Measurements from ENCODE around the gene LCN6.
"Not testable (repeated sequence)": the region's sequence is repeated elsewhere in the genome, so short reads cannot be mapped to it uniquely, and the experiment has no call there.

The LCN6 gene

DNA sequence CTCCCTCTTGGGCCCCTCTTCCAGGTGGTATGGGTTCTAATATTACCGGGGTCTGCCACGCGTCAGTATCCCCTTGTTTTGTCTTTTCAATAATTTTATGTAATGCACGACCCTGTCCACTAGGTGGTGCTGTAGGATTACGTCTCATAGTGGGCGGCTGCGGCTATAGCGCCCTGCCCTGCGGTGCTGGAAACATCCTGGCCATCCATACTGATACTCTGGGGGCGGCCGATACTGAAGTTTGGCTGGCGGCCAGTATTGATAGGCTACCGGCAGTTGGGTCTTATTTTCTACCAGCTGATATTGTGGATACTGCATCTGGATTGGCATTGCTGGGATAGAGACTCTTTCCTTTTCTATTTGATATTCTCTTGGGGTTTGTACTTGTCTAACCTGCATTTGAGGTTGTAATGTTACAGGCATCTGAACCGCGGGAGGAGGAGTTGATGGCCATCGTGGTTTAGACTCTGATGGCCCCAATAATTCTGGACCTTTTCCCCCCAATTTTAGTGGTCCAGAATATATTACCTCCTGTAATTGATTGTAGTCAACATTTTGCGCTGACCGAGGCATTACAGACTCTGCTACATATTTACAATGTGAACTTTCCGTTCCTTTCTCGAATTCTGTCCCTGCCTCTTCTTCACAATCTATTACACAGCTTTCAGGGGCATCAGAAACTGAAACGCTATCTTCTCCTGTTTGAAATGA is 39.5 kb upstream of the LCN6 start:
- Mint-ChIP-seq H3K4me3 (no peak overlapping the region), H3K36me3 (no peaks in the 10 kb centered on the region), H3K27me3 (no peaks in the 10 kb centered on the region), H3K4me1 (peaks cover 17% of the 10 kb centered on the region), H3K9me3 (no peaks in the 10 kb centered on the region), H3K27ac (no peak overlapping the region)
- DNase-seq (ENCODE audit: low spot score in 2 of 2) (peak; percentile 70 to 82), ATAC-seq (ENCODE audit: low read depth) (no peak)

DNA sequence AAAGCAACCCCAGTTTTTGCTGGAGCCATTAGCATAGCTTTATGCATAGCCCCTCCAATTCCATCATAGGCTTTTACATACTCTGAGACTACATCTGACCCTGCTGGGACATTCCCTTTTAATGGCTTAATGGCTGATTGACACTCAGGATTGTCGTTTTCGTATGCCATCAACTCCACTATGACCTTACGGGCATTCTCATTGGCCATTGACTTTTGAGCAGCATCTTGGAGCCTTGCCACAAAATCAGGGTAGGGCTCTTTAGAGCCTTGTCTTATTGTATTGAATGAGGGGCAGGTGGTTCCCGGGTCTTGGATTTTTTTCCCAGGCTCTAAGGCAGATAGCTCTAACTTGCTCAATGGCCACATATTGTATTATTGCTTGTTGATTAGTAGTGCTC is 38.7 kb upstream of the LCN6 start:
- peaks cover 17% of the 10 kb centered on the region for H3K4me1 Mint-ChIP-seq
- not testable (repeated sequence) for H3K4me3 Mint-ChIP-seq; H3K36me3 Mint-ChIP-seq; H3K9me3 Mint-ChIP-seq; H3K27me3 Mint-ChIP-seq; H3K27ac Mint-ChIP-seq; DNase-seq (ENCODE audit: low spot score in 2 of 2); ATAC-seq (ENCODE audit: low read depth)

- DNase-seq (ENCODE audit: low spot score in 2 of 2) (no peak), ATAC-seq (ENCODE audit: low read depth) (no peak)
- Mint-ChIP-seq H3K36me3 (no peaks in the 10 kb centered on the region), H3K4me3 (no peak overlapping the region), H3K27me3 (no peaks in the 10 kb centered on the region), H3K4me1 (peaks cover 17% of the 10 kb centered on the region), H3K27ac (no peak overlapping the region), H3K9me3 (no peaks in the 10 kb centered on the region)
Observed at GRCh38 chr9:136786451-136786850, 38.1 kb upstream of the LCN6 start.

GRCh38 chr9:136785565-136786355 is 37.4 kb upstream of the LCN6 start:
- not testable (repeated sequence) for DNase-seq (ENCODE audit: low spot score in 2 of 2); ATAC-seq (ENCODE audit: low read depth); H3K36me3 Mint-ChIP-seq; H3K4me3 Mint-ChIP-seq; H3K9me3 Mint-ChIP-seq; H3K27me3 Mint-ChIP-seq; H3K27ac Mint-ChIP-seq
- H3K4me1 Mint-ChIP-seq = peaks cover 13% of the 10 kb centered on the region

DNA sequence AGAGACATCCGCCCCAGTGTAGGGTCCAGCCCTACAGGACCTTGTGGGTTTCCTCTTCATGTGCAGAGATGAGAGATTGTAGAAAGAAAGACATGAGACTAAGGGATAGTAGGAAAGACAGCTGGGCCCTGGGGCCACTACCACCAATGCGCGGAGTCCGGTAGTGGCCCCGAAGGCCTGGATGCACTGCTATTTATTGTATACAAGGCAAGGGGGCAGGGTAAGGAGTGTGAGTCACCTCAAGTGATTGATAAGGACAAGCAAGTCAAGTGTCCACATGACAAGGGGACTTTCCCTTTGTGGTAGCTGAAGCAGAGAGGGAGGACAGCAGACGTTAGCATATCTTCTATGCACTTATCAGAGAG is 36.7 kb upstream of the LCN6 start:
- Mint-ChIP-seq H3K9me3 (no peaks in the 10 kb centered on the region), H3K4me1 (peaks cover 13% of the 10 kb centered on the region), H3K27ac (no peak overlapping the region), H3K4me3 (no peak overlapping the region), H3K36me3 (no peaks in the 10 kb centered on the region), H3K27me3 (no peaks in the 10 kb centered on the region)
- ATAC-seq (ENCODE audit: low read depth) (peak; percentile 55), DNase-seq (ENCODE audit: low spot score in 2 of 2) (no peak)

DNA sequence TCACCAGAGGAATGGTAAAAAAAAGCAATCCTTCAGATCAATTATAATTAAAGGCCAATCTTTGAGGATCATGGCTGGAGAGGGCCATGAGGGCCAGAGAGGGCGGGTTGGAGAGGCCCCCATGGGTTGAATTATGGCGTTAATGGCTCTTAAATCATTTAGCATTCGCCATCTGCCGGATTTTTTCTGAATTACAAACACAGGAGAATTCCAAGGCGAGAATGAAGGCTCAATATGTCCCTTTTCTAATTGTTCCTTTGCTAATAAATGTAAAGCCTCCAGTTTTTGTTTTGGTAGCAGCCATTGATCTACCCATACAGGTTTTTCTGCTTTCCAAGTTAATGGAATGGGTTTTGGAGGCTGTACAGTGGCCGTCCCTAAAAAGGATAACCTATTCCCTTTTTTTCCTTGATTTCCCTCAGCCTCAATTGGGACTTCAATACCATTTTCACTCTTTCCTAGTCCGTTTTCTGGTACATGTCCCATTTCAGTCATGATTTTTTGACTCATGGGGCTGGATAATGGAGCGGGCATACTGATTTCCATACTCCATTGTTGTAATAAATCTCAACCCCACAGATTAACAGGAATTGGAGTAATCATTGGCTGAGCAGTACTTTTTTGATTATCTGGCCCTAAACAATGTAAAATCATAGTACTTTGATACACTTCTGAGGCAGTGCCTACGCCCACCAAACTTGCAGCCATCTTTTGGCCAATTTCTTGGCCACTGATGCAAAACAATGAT is 36.1 kb upstream of the LCN6 start:
- Mint-ChIP-seq H3K27ac (no peak overlapping the region), H3K27me3 (no peaks in the 10 kb centered on the region), H3K4me3 (no peak overlapping the region), H3K36me3 (no peaks in the 10 kb centered on the region), H3K4me1 (peaks cover 13% of the 10 kb centered on the region), H3K9me3 (no peaks in the 10 kb centered on the region)
- ATAC-seq (ENCODE audit: low read depth) = peak; percentile 51
- DNase-seq (ENCODE audit: low spot score in 2 of 2) = no peak

GRCh38 chr9:136782452-136782851 is 34.1 kb upstream of the LCN6 start:
- Mint-ChIP-seq H3K4me3 (no peak overlapping the region), H3K27ac (no peak overlapping the region), H3K4me1 (peaks cover 8% of the 10 kb centered on the region), H3K36me3 (no peaks in the 10 kb centered on the region), H3K9me3 (no peaks in the 10 kb centered on the region), H3K27me3 (peaks cover 13% of the 10 kb centered on the region)
- ATAC-seq (ENCODE audit: low read depth) (no peak), DNase-seq (ENCODE audit: low spot score in 2 of 2) (no peak)

DNA sequence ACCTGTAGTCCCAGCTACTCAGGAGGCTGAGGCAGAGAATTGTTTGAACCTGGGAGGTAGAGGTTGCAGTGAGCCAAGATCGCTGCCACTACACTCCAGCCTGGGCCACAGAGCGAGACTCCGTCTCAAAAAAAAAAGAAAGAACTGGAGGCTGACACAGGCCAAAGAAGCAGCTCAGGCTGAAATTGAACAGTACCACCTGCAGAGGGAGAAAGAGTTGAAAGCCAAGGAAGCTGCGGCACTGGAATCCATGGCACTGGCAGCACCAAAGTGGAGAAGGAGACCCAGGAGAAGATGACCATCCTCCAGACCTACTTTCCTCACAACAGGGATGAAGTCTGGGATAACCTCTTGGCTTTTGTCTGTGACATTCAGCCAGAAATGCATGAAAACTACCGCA is 31.5 kb upstream of the LCN6 start:
- no peaks in the 10 kb centered on the region for H3K36me3 Mint-ChIP-seq
- peaks cover 5% of the 10 kb centered on the region for H3K4me1 Mint-ChIP-seq
- DNase-seq (ENCODE audit: low spot score in 2 of 2) = no peak
- ATAC-seq (ENCODE audit: low read depth) = no peak
- H3K4me3 Mint-ChIP-seq = no peak overlapping the region
- peaks cover 16% of the 10 kb centered on the region for H3K27me3 Mint-ChIP-seq
- H3K9me3 Mint-ChIP-seq = no peaks in the 10 kb centered on the region
- H3K27ac Mint-ChIP-seq = no peak overlapping the region

DNA sequence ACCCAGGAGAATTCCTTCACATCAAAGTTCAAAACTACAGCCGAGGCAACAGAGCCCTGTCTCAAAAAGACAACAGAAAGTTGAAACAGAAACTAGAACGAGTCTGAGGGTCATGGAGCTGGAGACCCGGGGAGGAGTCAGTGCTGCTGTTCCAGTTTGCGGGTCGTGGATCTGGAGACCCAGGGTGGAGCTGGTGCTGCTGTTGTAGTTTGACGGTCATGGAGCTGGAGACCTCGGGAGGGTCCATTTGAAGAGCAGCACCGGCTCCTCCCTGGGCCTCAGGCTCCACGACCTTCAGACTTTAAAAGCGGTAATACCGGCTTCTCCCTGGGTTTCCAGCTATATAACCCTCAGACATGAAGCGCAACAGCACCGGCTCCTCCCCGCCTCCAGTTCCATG is 29.0 kb upstream of the LCN6 start:
- Mint-ChIP-seq H3K36me3 (no peaks in the 10 kb centered on the region), H3K9me3 (no peaks in the 10 kb centered on the region), H3K4me3 (no peak overlapping the region), H3K4me1 (peaks cover 8% of the 10 kb centered on the region), H3K27ac (no peak overlapping the region), H3K27me3 (peaks cover 20% of the 10 kb centered on the region)
- DNase-seq (ENCODE audit: low spot score in 2 of 2) (no peak), ATAC-seq (ENCODE audit: low read depth) (no peak)

DNA sequence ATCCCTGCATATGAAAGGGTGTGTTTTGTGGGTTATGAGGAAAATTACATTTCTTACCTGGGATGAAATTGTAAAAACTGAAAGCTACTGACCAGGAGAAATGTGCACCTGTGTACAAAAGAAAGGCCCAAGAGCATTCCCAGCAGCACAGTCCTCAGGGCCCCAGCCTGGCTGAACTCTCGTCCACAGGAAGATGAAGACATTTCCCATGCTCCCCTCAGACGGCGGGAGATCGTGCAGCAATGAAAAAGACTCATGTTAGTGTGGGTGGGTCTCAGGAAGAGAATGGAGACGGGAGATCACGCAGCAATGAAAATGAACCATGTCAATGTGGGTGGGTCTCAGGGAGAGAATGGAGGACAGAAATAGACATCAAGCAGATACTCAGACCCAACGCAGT is 28.6 kb upstream of the LCN6 start:
- Mint-ChIP-seq H3K27me3 (peaks cover 20% of the 10 kb centered on the region), H3K4me3 (no peak overlapping the region), H3K4me1 (peaks cover 8% of the 10 kb centered on the region), H3K27ac (no peak overlapping the region), H3K9me3 (no peaks in the 10 kb centered on the region), H3K36me3 (no peaks in the 10 kb centered on the region)
- DNase-seq (ENCODE audit: low spot score in 2 of 2) (no peak), ATAC-seq (ENCODE audit: low read depth) (no peak)

DNA sequence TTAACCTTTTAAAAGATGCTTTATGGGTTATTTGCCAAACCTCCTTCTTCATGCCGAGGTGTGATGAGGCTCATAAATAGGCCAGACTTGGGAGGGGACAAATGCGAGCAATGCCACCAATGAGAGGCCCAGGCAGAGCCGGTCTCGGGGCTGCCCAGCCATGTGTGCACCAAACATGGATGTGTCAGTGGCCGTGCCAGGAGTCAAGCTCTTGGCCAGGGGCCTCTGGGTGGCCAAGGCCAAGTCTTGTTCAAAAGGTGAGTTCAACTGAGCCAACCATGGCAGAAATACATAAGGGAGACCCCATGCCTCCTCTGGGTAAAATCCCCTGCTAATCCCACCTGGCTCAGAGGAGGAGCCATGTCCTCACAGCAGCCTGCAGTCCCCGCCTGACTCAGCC is 26.9 kb upstream of the LCN6 start:
- Mint-ChIP-seq H3K27me3 (peaks cover 22% of the 10 kb centered on the region), H3K27ac (no peak overlapping the region), H3K9me3 (no peaks in the 10 kb centered on the region), H3K36me3 (no peaks in the 10 kb centered on the region), H3K4me3 (no peak overlapping the region), H3K4me1 (peaks cover 8% of the 10 kb centered on the region)
- no peak for DNase-seq (ENCODE audit: low spot score in 2 of 2)
- no peak for ATAC-seq (ENCODE audit: low read depth)

DNA sequence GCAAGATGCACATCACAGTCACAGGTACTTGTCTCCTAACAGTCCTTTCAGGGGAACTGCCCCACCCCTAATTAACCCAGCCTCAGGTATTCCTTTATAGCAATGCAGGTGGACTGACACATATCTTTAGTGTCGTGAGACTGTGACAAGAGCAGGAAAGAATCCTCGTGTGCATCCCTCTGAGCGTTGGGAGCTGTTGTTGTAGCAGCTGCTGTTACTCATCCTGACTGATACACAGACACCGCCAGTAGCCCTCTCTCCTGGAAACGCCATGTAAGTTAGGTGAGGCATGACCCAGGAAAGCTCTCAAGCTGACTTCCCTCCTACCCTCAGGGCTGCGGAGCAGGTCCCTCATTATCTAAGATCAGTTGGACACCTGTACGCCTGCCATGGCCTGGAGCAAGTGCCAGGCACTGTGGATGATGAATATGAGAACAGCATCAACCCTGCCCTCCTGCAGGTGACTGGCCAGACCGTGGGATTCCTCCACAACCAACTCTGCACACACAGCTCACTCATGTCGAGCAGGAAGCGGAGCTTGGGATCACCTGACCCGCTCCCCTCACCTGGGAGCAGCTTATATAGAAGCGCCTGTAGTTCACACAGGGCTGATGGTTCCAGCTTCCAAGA is 26.2 kb upstream of the LCN6 start:
- H3K36me3 Mint-ChIP-seq = no peaks in the 10 kb centered on the region
- no peak for ATAC-seq (ENCODE audit: low read depth)
- H3K4me1 Mint-ChIP-seq = peaks cover 13% of the 10 kb centered on the region
- H3K27ac Mint-ChIP-seq = no peak overlapping the region
- DNase-seq (ENCODE audit: low spot score in 2 of 2) = no peak
- H3K4me3 Mint-ChIP-seq = no peak overlapping the region
- H3K27me3 Mint-ChIP-seq = peaks cover 26% of the 10 kb centered on the region
- H3K9me3 Mint-ChIP-seq = no peaks in the 10 kb centered on the region

- ATAC-seq (ENCODE audit: low read depth) (peak; percentile 90), DNase-seq (ENCODE audit: low spot score in 2 of 2) (no peak)
- H3K4me3 Mint-ChIP-seq = no peak overlapping the region
- peaks cover 20% of the 10 kb centered on the region for H3K27me3 Mint-ChIP-seq
- peaks cover 10% of the 10 kb centered on the region for H3K4me1 Mint-ChIP-seq
- no peaks in the 10 kb centered on the region for H3K36me3 Mint-ChIP-seq
- no peak overlapping the region for H3K27ac Mint-ChIP-seq
- no peaks in the 10 kb centered on the region for H3K9me3 Mint-ChIP-seq
Observed at GRCh38 chr9:136773386-136774044, 25.2 kb upstream of the LCN6 start.

Measured in memory B cell (primary cell).